ENCODE measurements around the gene SH3RF1. TPM values are rescaled to one million over a fixed set of nuclear protein-coding genes. Genes with fewer than 3 reads are reported as not detected.
A peak's percentile ranks its signal among the peaks of the same experiment; 100 is the strongest.

The SH3RF1 gene
- total and polyA plus RNA-seq, 4 donors = 1.8 to 7.9 (median 3.5) TPM

GRCh38 chr4:169219440-169219839 is 51.3 kb downstream of the SH3RF1 start:
- Histone ChIP-seq H3K9ac (ENCODE audit: low read depth in 1 of 2, low read length in 2 of 2) (peak overlapping the region in 1 of 2 donors; percentile 58), H3K4me1 (ENCODE audit: control insufficient read depth in 4 of 4, insufficient read depth in 4 of 4, low read length in 3 of 4) (peaks cover 1 to 35% (median 18%) of the 10 kb centered on the region in 4 donors), H3K27ac (ENCODE audit: low read depth in 1 of 2, low read length in 2 of 2) (peak overlapping the region in 1 of 2 donors; percentile 29), H3K36me3 (ENCODE audit: control insufficient read depth in 4 of 4, insufficient read depth in 3 of 4, low read depth in 1 of 4, low read length in 3 of 4) (no peaks in the 10 kb centered on the region), H3K9me3 (ENCODE audit: control insufficient read depth in 4 of 4, low read length in 3 of 4) (no peaks in the 10 kb centered on the region), H3K27me3 (ENCODE audit: control insufficient read depth in 4 of 4, insufficient read depth in 4 of 4, low read length in 3 of 4) (no peaks in the 10 kb centered on the region), H3K4me3 (ENCODE audit: low read depth in 1 of 3, low read length in 3 of 3) (peak overlapping the region in 1 of 3 donors; percentile 14)
- 44% methylated on average over 2 of the region's 2 CpGs for WGBS
- no peak for DNase-seq (ENCODE audit: low spot score)
- TF ChIP-seq NR2F2 (IDR thresholded peaks at IDR 0.05) = no peak
- no peak for TF ChIP-seq YY1 (IDR thresholded peaks at IDR 0.05)
- no peak for TF ChIP-seq FOXA2 (IDR thresholded peaks at IDR 0.05)
- TF ChIP-seq REST (IDR thresholded peaks at IDR 0.05) = no peak
- TF ChIP-seq GABPA (IDR thresholded peaks at IDR 0.05 in 1 of 2, conservative IDR thresholded peaks at IDR 0.05 in 1 of 2) = no peak
- no peak for TF ChIP-seq RAD21 (IDR thresholded peaks at IDR 0.05)
- no peak for TF ChIP-seq HNF4A (conservative IDR thresholded peaks at IDR 0.05)
- TF ChIP-seq ATF3 (IDR thresholded peaks at IDR 0.05) = no peak
- no peak for TF ChIP-seq EGR1 (IDR thresholded peaks at IDR 0.05; ENCODE audit: low read depth in 2 of 2)
- TF ChIP-seq MAX (IDR thresholded peaks at IDR 0.05) = no peak

- Histone ChIP-seq H3K36me3 (ENCODE audit: control insufficient read depth in 4 of 4, insufficient read depth in 3 of 4, low read depth in 1 of 4, low read length in 3 of 4) (no peaks in the 10 kb centered on the region), H3K9me3 (ENCODE audit: control insufficient read depth in 4 of 4, low read length in 3 of 4) (no peaks in the 10 kb centered on the region), H3K9ac (ENCODE audit: low read depth in 1 of 2, low read length in 2 of 2) (no peak overlapping the region), H3K4me1 (ENCODE audit: control insufficient read depth in 4 of 4, insufficient read depth in 4 of 4, low read length in 3 of 4) (peaks cover 1 to 18% (median 10%) of the 10 kb centered on the region in 4 donors), H3K27me3 (ENCODE audit: control insufficient read depth in 4 of 4, insufficient read depth in 4 of 4, low read length in 3 of 4) (no peaks in the 10 kb centered on the region), H3K4me3 (ENCODE audit: low read depth in 1 of 3, low read length in 3 of 3) (no peak overlapping the region), H3K27ac (ENCODE audit: low read depth in 1 of 2, low read length in 2 of 2) (no peak overlapping the region)
- TF ChIP-seq MAX (IDR thresholded peaks at IDR 0.05) (no peak), JUND (IDR thresholded peaks at IDR 0.05) (no peak), NR2F2 (IDR thresholded peaks at IDR 0.05) (no peak), SP1 (IDR thresholded peaks at IDR 0.05) (no peak), TAF1 (conservative IDR thresholded peaks at IDR 0.05) (no peak), RAD21 (IDR thresholded peaks at IDR 0.05) (no peak), RXRA (IDR thresholded peaks at IDR 0.05) (no peak)
- 94% methylated on average over 4 of the region's 4 CpGs for WGBS
- DNase-seq (ENCODE audit: low spot score) = no peak
These were observed 55.1 kb downstream of the SH3RF1 start for GRCh38 chr4:169215656-169216055.

- no peak overlapping the region for H3K4me3 ChIP-seq (ENCODE audit: low read depth in 1 of 3, low read length in 3 of 3)
- no peak for TF ChIP-seq ATF3 (IDR thresholded peaks at IDR 0.05)
- no peak for TF ChIP-seq TAF1 (conservative IDR thresholded peaks at IDR 0.05)
- TF ChIP-seq MAX (IDR thresholded peaks at IDR 0.05) = no peak
- TF ChIP-seq HNF4A (conservative IDR thresholded peaks at IDR 0.05) = no peak
- no peak for TF ChIP-seq RXRA (IDR thresholded peaks at IDR 0.05)
- no peak for TF ChIP-seq HNF4G (IDR thresholded peaks at IDR 0.05)
- TF ChIP-seq EGR1 (IDR thresholded peaks at IDR 0.05; ENCODE audit: low read depth in 2 of 2) = no peak
- TF ChIP-seq SP1 (IDR thresholded peaks at IDR 0.05) = no peak
- TF ChIP-seq YY1 (IDR thresholded peaks at IDR 0.05) = no peak
- TF ChIP-seq RAD21 (IDR thresholded peaks at IDR 0.05) = no peak
- TF ChIP-seq FOXA2 (IDR thresholded peaks at IDR 0.05) = no peak
- TF ChIP-seq CTCF (IDR thresholded peaks at IDR 0.05; ENCODE audit: low read depth, low read length, missing input control) = no peak
- TF ChIP-seq ZBTB33 (IDR thresholded peaks at IDR 0.05) = no peak
- no peak for DNase-seq (ENCODE audit: low spot score)
- H3K9me3 ChIP-seq (ENCODE audit: control insufficient read depth in 4 of 4, low read length in 3 of 4) = no peaks in the 10 kb centered on the region
- H3K27ac ChIP-seq (ENCODE audit: low read depth in 1 of 2, low read length in 2 of 2) = no peak overlapping the region
- WGBS = 87% methylated on average over 2 of the region's 2 CpGs
- peaks cover 0 to 2% (median 0%) of the 10 kb centered on the region in 4 donors for H3K36me3 ChIP-seq (ENCODE audit: control insufficient read depth in 4 of 4, insufficient read depth in 3 of 4, low read depth in 1 of 4, low read length in 3 of 4)
- H3K4me1 ChIP-seq (ENCODE audit: control insufficient read depth in 4 of 4, insufficient read depth in 4 of 4, low read length in 3 of 4) = peaks cover 0 to 2% (median 0%) of the 10 kb centered on the region in 4 donors
- H3K27me3 ChIP-seq (ENCODE audit: control insufficient read depth in 4 of 4, insufficient read depth in 4 of 4, low read length in 3 of 4) = no peaks in the 10 kb centered on the region
- H3K9ac ChIP-seq (ENCODE audit: low read depth in 1 of 2, low read length in 2 of 2) = no peak overlapping the region
These were observed 57.8 kb downstream of the SH3RF1 start for GRCh38 chr4:169212981-169213380.

Measured in liver (tissue), 9 donors.